Ishikawa (cell line): ENCODE measurements around the gene HOXB4.

Experiments
- CEBPB ChIP-seq: IDR thresholded peaks from 2 replicates; pipeline ENCODE4 v1.6.1; 2012
- CREB1 ChIP-seq: IDR thresholded peaks from 2 replicates; pipeline ENCODE4 v1.6.1; 2012; ENCODE audit warnings: low read depth
- EGR1 ChIP-seq: IDR thresholded peaks from 2 replicates; pipeline ENCODE4 v1.6.1; 2012
- EP300 ChIP-seq: IDR thresholded peaks from 2 replicates; pipeline ENCODE4 v1.6.1; 2012; ENCODE audit warnings: borderline replicate concordance
- FOXM1 ChIP-seq: IDR thresholded peaks from 2 replicates; pipeline ENCODE4 v1.6.1; 2012; ENCODE audit warnings: low read depth, borderline replicate concordance
- NFIC ChIP-seq: IDR thresholded peaks from 2 replicates; pipeline ENCODE4 v1.6.1; 2012
- RAD21 ChIP-seq: IDR thresholded peaks from 2 replicates; pipeline ENCODE4 v1.6.1; 2012; ENCODE audit warnings: low read depth
- TAF1 ChIP-seq: IDR thresholded peaks from 2 replicates; pipeline ENCODE4 v1.6.1; 2012; ENCODE audit warnings: low read depth, mild to moderate bottlenecking
- TCF12 ChIP-seq: IDR thresholded peaks from 2 replicates; pipeline ENCODE4 v1.6.1; 2012; ENCODE audit warnings: low read depth
- TEAD4 ChIP-seq: IDR thresholded peaks from 2 replicates; pipeline ENCODE4 v1.6.1; 2012
- YY1 ChIP-seq: IDR thresholded peaks from 2 replicates; pipeline ENCODE4 v1.6.1; 2012; ENCODE audit warnings: low read depth
- ZBTB7A ChIP-seq: IDR thresholded peaks from 2 replicates; pipeline ENCODE4 v1.6.1; 2012; ENCODE audit warnings: low read depth
- TF ChIP-seq, protein P1 (sequence below): IDR thresholded peaks from 2 replicates; pipeline ENCODE4 v1.6.1; 2012
- TF ChIP-seq, protein P2 (sequence below): IDR thresholded peaks from 2 replicates; pipeline ENCODE4 v1.6.1; 2012
- TF ChIP-seq, protein P3 (sequence below): IDR thresholded peaks from 2 replicates; pipeline ENCODE4 v1.6.1; 2012; ENCODE audit warnings: low read depth, mild to moderate bottlenecking

Gene HOXB4

DNA sequence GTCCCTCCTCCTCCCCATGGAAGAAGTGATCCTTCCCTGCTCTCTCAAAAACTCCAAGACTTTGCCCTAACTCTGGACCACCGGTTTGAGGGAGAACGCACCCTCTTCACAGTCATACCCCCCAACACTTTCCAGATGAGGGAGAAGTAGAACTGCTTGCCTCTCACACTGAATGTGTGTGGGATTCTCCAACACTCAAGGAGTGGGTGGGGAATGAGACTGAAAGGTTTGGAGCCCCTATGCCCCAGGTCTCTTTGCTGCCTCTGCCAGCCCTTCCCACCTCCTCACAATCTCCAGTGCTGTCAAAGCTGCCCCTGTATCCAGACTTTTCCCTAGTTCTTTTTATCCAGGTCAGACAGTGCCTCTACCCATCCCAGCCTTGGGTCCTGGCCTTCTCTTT is 11.4 kb downstream of the HOXB4 start:
- TF ChIP-seq EGR1 (no peak), NFIC (no peak), CEBPB (no peak), EP300 (no peak)
- TF ChIP-seq, protein P1, sequence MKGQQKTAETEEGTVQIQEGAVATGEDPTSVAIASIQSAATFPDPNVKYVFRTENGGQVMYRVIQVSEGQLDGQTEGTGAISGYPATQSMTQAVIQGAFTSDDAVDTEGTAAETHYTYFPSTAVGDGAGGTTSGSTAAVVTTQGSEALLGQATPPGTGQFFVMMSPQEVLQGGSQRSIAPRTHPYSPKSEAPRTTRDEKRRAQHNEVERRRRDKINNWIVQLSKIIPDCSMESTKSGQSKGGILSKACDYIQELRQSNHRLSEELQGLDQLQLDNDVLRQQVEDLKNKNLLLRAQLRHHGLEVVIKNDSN: no peak
- TF ChIP-seq, protein P2, sequence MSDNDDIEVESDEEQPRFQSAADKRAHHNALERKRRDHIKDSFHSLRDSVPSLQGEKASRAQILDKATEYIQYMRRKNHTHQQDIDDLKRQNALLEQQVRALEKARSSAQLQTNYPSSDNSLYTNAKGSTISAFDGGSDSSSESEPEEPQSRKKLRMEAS: no peak

DNA sequence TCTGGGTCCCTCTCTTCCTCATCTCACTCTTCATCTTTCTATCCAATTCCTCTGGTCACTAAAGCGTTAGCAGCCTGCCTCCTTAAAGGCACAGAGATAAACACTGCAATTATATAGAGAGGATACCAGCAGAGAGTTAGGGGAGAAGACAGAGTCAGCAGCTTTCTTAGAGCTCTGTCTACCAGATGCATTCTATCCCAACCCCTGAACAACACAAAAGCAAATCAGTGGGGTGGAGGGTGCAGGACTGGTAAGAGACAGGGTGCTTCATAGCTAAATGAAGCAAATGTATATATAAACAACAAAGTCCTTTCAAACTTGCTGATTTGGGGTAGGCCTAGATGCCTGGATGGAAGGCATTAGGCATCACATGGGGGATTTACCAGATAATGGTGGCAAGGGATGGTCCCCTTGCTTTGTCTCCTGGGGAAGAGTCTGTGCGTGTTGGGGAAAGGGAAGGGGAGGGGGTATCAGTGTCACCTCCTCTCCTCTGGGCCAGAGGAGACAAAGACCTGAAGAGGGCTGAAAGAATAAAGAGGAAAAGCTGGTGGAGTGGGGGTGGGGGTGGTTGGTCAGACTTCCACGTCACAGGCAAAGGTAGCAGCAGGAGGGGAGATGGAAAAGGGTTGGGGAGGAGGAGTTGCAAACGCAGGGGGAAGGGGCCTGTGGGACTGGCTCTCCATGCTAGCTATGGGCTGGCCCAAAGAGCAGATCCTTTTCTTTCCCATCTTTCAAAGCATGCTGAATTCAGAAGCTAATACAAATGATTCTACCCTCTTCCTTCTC is 12.0 kb downstream of the HOXB4 start:
- no peak for TF ChIP-seq CREB1

DNA sequence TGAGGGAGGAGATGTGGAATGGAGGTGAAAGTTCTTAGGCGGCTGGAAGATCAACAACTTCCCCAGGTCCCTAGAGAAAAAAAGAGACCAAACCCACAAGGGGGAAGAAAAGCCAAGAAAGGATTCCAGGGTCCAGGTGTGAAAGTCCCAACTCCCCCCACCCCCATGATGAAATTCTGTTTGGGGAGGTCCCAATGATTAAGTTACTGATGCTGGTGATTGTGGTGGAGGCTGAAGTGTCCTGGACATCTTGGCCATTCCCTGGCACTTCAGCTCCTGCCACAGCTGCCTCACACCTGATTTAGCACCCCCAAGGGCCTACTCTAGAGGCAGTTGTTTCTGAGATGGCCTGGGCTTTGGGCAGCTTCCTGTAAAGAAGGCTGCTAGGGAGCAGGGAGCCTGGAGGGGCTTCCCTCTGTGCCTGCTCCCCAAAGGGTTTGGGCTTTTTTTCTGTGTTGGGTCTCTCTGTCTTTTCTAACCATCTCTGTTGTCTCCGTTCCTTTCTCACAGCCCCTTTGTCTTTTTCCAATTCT is 13.1 kb downstream of the HOXB4 start:
- TF ChIP-seq YY1: no peak
- no peak for TF ChIP-seq ZBTB7A

DNA sequence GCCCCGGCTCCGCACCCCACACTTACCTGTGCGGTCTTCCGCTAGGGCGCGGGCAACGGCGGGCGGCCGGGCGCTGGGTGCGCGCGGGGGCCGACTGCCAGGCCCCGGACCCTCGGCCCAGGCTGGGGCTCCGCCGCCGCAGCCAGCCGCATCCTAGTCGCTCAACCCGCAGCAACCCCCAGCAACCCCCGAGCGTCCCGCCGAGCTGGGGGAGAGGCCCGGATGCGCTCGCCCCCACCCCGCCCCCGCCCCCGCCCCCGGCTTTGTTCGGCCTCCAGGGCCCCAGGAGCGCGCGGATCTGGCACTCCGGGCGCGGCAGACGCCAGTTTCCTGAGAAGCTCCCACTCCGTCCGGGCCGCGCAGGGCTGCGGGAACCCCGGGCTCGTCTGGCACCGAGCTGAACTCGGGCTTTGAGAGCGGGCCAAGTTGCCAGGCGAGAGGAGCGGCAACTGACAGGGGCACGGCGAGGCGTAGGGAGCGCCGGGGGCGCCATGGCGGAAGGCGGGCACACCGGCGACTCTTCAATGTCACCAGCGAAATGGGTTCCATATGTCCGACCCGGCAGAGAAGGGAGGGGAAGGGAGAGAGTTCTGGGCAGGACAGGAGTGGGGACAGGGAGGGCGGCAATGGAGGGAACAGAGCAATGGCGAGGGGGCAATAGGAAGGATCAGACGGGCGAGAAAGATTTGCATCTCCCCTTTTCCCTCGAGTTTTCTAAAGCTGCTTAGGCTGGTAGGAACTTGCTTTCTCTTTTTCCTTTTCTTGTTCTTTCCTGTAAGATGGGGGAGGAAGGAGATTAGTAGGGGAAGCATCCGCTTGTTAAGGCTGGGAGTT is 13.7 kb downstream of the HOXB4 start:
- TF ChIP-seq, protein P2: no peak
- no peak for TF ChIP-seq FOXM1
- no peak for TF ChIP-seq EGR1
- TF ChIP-seq, protein P3, sequence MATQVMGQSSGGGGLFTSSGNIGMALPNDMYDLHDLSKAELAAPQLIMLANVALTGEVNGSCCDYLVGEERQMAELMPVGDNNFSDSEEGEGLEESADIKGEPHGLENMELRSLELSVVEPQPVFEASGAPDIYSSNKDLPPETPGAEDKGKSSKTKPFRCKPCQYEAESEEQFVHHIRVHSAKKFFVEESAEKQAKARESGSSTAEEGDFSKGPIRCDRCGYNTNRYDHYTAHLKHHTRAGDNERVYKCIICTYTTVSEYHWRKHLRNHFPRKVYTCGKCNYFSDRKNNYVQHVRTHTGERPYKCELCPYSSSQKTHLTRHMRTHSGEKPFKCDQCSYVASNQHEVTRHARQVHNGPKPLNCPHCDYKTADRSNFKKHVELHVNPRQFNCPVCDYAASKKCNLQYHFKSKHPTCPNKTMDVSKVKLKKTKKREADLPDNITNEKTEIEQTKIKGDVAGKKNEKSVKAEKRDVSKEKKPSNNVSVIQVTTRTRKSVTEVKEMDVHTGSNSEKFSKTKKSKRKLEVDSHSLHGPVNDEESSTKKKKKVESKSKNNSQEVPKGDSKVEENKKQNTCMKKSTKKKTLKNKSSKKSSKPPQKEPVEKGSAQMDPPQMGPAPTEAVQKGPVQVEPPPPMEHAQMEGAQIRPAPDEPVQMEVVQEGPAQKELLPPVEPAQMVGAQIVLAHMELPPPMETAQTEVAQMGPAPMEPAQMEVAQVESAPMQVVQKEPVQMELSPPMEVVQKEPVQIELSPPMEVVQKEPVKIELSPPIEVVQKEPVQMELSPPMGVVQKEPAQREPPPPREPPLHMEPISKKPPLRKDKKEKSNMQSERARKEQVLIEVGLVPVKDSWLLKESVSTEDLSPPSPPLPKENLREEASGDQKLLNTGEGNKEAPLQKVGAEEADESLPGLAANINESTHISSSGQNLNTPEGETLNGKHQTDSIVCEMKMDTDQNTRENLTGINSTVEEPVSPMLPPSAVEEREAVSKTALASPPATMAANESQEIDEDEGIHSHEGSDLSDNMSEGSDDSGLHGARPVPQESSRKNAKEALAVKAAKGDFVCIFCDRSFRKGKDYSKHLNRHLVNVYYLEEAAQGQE: no peak
- TF ChIP-seq TEAD4: no peak
- TF ChIP-seq CREB1: no peak

DNA sequence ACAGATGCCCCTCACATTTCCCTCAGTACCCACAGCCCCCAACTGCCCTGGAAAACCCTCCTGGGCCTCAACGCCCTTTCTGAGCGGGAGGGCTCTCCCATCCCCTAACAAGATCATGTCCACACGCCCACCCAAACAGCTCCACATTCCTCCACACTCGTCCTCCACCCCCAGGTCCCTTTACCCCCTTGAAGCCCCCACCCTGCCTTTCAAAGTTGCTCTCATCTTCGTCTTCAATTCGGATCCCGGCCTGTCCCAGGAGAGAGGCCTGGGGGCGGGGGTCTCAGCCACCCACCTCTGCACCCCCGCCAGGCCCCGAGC is 14.3 kb downstream of the HOXB4 start:
- TF ChIP-seq EGR1: no peak
- TF ChIP-seq, protein P2: no peak
- TF ChIP-seq TEAD4: no peak
- TF ChIP-seq, protein P3: no peak

DNA sequence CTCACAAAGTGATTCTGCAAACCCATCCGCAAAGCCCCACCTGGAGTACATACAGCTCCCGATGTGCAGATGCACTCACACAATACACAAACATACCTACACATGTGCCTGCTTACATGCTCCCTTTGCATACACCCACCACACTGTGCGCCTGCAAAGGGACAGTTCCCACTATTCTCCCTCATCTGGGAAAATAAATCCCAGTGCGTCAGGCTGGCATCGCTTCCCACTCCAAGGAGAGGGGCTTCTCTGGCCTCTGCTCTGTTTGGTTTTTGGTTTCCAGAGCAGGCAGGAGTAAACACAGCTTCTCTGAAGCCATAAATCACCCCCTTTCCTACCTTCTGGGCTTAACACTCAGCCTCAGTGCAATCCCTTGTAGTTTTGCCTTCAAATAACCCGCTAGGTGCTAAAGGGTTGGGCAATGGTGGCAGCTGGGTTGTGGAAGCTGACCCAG is 14.7 kb downstream of the HOXB4 start:
- TF ChIP-seq FOXM1 (no peak), NFIC (no peak), ZBTB7A (no peak), CEBPB (no peak), EP300 (no peak), EGR1 (no peak), RAD21 (no peak)
- TF ChIP-seq, protein P2: no peak
- TF ChIP-seq, protein P1: no peak

DNA sequence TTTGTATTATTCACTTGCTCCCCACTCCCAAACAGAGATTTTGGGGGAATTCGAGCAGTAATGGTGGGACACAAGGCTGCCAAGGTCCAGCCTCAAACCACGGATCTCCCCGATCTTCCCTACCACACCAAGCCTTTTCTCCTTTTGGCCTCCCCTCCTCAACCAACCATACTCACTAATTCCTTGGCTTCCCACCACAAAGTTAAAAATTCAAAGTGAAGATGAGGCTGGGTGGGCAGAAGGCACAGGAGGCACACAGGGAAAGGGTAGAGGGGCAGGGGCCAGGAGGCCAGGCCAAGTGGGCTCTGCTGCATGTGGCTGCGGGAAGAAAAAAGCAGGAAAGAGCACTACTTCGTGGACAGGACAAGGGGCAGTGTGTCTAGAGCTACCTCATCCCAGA is 15.2 kb downstream of the HOXB4 start:
- no peak for TF ChIP-seq TCF12
- no peak for TF ChIP-seq ZBTB7A
- no peak for TF ChIP-seq TEAD4
- TF ChIP-seq, protein P3: no peak
- no peak for TF ChIP-seq EP300
- TF ChIP-seq, protein P2: no peak
- no peak for TF ChIP-seq RAD21
- TF ChIP-seq TAF1: no peak
- TF ChIP-seq FOXM1: no peak
